Neural progenitor cell (in vitro differentiated cells): ENCODE measurements around the gene IFT172.

Experiments
- EZH2 ChIP-seq: fragments of 200-600 bp; sonication (generic); IDR thresholded peaks from 2 replicates; pipeline ENCODE4 v1.6.1; 2017; ENCODE audit warnings: antibody characterized with exemption, mild to moderate bottlenecking, moderate library complexity
- TF ChIP-seq, protein P1 (sequence below): fragments of 200-600 bp; sonication (generic); IDR thresholded peaks from 2 replicates; pipeline ENCODE4 v1.5.1; 2017; ENCODE audit warnings: antibody characterized with exemption, mild to moderate bottlenecking

GRCh38 chr2:27409321-27410073 is 80.0 kb downstream of the IFT172 start, which contains the start of gene PPM1G:
- TF ChIP-seq, protein P1, sequence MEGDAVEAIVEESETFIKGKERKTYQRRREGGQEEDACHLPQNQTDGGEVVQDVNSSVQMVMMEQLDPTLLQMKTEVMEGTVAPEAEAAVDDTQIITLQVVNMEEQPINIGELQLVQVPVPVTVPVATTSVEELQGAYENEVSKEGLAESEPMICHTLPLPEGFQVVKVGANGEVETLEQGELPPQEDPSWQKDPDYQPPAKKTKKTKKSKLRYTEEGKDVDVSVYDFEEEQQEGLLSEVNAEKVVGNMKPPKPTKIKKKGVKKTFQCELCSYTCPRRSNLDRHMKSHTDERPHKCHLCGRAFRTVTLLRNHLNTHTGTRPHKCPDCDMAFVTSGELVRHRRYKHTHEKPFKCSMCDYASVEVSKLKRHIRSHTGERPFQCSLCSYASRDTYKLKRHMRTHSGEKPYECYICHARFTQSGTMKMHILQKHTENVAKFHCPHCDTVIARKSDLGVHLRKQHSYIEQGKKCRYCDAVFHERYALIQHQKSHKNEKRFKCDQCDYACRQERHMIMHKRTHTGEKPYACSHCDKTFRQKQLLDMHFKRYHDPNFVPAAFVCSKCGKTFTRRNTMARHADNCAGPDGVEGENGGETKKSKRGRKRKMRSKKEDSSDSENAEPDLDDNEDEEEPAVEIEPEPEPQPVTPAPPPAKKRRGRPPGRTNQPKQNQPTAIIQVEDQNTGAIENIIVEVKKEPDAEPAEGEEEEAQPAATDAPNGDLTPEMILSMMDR, result no peak
- no peak for TF ChIP-seq EZH2
